Measurements from ENCODE around the gene PCDHA5.
"Not testable (repeated sequence)": the region's sequence is repeated elsewhere in the genome, so short reads cannot be mapped to it uniquely, and the experiment has no call there.

The PCDHA5 gene

DNA sequence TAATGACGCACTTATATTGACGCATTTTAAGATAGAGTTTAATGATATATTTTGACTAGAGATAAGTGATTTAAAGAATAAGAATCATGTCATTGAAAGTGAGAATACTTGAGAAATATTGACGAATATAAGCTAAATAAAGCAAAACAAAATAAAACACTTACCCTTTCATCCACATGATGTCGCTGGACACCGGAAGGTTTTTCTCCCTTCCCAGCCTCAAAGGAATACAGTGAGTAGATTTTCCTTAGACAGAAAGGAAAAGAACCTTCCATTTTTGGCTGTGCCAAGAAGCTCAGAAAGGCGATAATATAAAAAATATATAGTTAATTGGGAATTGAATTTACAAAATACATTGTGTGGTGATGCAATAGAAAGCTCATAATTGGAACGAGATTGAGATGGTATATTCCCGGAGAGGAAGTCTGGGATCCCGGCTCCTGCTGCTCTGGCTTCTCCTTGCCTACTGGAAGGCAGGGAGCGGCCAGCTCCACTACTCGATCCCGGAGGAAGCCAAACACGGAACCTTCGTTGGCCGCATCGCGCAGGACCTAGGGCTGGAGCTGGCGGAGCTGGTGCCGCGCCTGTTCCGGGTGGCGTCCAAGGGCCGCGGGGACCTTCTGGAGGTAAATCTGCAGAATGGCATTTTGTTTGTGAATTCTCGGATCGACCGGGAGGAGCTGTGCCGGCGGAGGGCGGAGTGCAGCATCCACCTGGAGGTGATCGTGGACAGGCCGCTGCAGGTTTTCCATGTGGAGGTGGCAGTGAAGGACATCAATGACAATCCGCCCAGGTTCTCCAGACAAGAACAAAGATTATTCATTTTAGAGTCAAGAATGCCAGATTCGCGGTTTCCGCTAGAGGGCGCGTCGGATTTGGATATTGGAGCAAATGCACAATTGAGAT is at the start of gene PCDHA5:
Gene PCDHA5, plus strand, starts transcription at position 239 of the 906 bp plus-strand sequence.
- DNase-seq (ENCODE audit: low read depth), result no peak
- TF ChIP-seq, protein P1, sequence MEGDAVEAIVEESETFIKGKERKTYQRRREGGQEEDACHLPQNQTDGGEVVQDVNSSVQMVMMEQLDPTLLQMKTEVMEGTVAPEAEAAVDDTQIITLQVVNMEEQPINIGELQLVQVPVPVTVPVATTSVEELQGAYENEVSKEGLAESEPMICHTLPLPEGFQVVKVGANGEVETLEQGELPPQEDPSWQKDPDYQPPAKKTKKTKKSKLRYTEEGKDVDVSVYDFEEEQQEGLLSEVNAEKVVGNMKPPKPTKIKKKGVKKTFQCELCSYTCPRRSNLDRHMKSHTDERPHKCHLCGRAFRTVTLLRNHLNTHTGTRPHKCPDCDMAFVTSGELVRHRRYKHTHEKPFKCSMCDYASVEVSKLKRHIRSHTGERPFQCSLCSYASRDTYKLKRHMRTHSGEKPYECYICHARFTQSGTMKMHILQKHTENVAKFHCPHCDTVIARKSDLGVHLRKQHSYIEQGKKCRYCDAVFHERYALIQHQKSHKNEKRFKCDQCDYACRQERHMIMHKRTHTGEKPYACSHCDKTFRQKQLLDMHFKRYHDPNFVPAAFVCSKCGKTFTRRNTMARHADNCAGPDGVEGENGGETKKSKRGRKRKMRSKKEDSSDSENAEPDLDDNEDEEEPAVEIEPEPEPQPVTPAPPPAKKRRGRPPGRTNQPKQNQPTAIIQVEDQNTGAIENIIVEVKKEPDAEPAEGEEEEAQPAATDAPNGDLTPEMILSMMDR (conservative IDR thresholded peaks at IDR 0.05; ENCODE audit: low read depth, low read length), result peak; percentile 64
- no peak within 1 kb of the TSS for H3K4me3 ChIP-seq (ENCODE audit: low read length)

DNA sequence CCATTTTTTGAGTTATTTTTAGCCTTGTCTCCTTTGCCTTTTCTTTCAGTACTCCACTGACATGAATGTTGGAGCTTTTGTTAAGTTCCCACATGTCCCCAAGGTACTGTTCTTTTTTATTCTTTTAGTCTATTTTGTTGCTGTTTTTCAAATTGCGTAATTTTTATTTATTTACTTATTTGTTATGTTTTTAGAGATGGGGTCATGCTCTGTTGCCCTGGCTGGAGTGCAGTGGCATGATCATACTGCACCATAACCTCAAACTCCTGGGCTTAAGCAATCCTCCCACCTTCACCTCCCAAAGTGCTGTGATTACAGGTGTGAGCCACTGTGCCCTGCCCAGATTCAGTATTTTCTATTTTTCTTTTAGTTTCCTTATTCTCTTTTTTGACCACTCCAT is 40.9 kb upstream of the PCDHA5 start:
- H3K4me3 ChIP-seq (ENCODE audit: low read length), result no peak overlapping the region
- TF ChIP-seq, protein P1 (conservative IDR thresholded peaks at IDR 0.05; ENCODE audit: low read depth, low read length), result no peak
- DNase-seq (ENCODE audit: low read depth), result no peak

DNA sequence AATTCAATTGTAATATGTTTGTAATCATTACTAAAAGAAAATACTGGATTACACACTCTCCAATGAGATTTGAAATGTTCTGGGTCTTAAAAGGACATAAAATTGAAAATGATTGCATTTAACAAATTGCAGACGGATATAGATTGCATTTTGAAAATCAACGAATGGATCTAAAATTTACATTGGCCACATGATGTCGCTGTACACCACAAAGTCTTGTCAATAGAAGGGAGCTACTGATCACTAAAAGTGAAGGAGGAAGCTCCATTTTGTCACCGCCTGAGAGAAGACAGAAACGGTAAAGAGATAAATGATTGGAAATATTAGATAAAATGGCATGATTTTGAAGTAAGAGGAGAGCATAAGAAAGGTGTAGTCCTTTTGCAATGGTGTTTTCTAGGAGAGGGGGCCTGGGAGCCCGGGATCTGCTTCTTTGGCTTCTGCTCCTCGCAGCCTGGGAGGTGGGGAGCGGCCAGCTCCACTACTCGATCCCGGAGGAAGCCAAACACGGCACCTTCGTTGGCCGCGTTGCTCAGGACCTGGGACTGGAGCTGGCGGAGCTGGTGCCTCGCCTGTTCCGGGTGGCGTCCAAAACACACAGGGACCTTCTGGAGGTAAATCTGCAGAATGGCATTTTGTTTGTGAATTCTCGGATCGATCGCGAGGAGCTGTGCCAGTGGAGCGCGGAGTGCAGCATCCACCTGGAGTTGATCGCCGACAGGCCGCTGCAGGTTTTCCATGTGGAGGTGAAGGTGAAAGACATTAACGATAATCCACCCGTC is 35.3 kb upstream of the PCDHA5 start, which contains the start of gene PCDHA1:
Gene PCDHA1, plus strand, starts transcription at position 236 of the 782 bp plus-strand sequence.
- DNase-seq (ENCODE audit: low read depth), result no peak
- TF ChIP-seq, protein P1 (conservative IDR thresholded peaks at IDR 0.05; ENCODE audit: low read depth, low read length), result no peak
- no peak within 1 kb of the TSS for H3K4me3 ChIP-seq (ENCODE audit: low read length)

DNA sequence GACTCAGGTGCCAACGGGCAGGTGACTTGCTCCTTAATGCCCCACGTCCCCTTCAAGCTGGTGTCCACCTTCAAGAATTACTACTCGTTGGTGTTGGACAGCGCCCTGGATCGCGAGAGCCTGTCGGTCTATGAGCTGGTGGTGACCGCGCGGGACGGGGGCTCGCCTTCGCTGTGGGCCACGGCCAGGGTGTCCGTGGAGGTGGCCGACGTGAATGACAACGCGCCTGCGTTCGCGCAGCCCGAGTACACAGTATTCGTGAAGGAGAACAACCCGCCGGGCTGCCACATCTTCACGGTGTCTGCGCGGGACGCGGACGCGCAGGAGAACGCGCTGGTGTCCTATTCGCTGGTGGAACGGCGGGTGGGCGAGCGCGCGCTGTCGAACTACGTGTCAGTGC is 34.0 kb upstream of the PCDHA5 start:
- H3K4me3 ChIP-seq (ENCODE audit: low read length); DNase-seq (ENCODE audit: low read depth): not testable (repeated sequence)

DNA sequence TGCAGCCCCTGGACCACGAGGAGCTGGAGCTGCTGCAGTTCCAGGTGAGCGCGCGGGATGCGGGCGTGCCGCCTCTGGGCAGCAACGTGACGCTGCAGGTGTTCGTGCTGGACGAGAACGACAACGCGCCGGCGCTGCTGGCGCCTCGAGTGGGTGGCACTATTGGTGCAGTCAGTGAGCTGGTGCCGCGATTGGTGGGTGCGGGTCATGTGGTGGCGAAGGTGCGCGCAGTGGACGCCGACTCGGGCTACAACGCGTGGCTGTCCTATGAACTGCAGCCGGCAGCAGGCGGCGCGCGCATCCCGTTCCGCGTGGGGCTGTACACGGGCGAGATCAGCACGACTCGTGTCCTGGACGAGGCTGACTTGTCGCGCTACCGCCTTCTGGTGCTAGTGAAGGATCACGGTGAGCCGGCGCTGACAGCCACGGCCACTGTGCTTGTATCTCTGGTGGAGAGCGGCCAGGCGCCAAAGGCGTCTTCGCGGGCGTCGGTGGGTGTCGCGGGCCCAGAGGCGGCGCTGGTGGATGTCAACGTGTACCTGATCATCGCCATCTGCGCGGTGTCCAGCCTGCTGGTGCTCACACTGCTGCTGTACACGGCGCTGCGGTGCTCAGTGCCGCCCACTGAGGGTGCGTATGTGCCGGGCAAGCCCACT is 33.4 kb upstream of the PCDHA5 start:
- not testable (repeated sequence) for DNase-seq (ENCODE audit: low read depth); H3K4me3 ChIP-seq (ENCODE audit: low read length)

DNA sequence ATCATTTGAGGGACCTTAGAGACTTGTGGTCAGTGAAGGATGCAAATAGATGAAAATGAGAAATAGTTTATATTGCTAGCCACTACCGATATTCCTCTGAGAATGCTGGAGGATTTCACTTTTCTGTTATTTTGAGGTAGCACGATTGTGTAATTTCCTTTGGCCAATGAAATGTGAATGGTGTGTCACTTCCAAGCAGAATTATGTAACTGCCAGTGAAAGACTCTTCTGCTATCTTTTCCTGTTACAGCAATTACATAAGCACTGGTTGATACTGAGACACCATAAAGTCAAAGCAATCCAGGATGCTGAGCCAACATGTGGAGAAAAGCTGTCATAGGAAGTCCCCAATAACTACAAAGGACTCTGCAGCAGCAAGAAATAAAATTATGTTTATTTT is 30.3 kb upstream of the PCDHA5 start:
- H3K4me3 ChIP-seq (ENCODE audit: low read length), result no peak overlapping the region
- DNase-seq (ENCODE audit: low read depth), result no peak
- TF ChIP-seq, protein P1 (conservative IDR thresholded peaks at IDR 0.05; ENCODE audit: low read depth, low read length), result no peak

DNA sequence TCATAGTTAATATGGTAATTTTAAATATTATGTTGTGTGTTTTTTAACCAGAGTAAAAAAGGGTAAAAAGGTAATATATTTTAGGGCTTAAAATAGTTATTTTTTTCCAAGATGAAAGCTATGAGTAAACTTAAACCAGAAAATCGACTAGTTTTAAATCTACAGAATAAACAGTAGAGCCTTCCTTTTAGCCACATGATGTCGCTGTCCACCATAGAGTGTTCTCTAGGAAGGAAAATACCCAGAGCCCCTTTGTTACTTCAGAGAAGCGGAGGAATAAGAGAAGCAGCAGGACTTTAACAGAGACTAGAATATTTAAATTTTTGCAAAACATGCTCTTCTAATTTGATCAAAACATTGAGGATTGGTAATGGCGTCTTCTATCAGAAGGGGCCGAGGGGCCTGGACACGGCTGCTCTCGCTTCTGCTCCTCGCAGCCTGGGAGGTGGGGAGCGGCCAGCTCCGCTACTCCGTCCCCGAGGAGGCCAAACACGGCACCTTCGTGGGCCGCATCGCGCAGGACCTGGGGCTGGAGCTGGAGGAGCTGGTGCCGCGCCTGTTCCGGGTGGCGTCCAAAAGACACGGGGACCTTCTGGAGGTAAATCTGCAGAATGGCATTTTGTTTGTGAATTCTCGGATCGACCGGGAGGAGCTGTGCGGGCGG is 26.7 kb upstream of the PCDHA5 start, which contains the start of gene PCDHA2:
Gene PCDHA2, plus strand, starts transcription at position 258 of the 664 bp plus-strand sequence.
- TF ChIP-seq, protein P1 (conservative IDR thresholded peaks at IDR 0.05; ENCODE audit: low read depth, low read length), result no peak
- DNase-seq (ENCODE audit: low read depth), result no peak
- H3K4me3 ChIP-seq (ENCODE audit: low read length), result no peak within 1 kb of the TSS
